A549 (cell line): ENCODE data around the gene ZNF724. TPM values are rescaled to one million over a fixed set of nuclear protein-coding genes. Genes with fewer than 3 reads are reported as not detected.
"Not testable (repeated sequence)": the region's sequence is repeated elsewhere in the genome, so short reads cannot be mapped to it uniquely, and the experiment has no call there.

ENCODE experiments used
- ATAC-seq, 2 experiments: fragments of 200-7000 bp in 1 of 2; fragments of >200 bp in 1 of 2; cut with Nextera tagmentation in 1 of 2; cut with Tn5 transposase in 1 of 2; 3 replicates each; pipeline versions ENCODE4 v1.8.0 to v1.9.1; 2018 to 2020; ENCODE audit warnings: mild to moderate bottlenecking in 1 of 2, moderate library complexity in 1 of 2
- CTCF ChIA-PET: fragments of 300-600 bp; sonication (Branson Sonifier 250); formaldehyde crosslinking; extraction: SDS; loops from one replicate; lab custom pipeline; 2021; ENCODE audit warnings: antibody characterized with exemption, inconsistent platforms; lab: Yijun Ruan, JAX
- POLR2A ChIA-PET: fragments of 350-600 bp; formaldehyde crosslinking; extraction: SDS; loops from one replicate; lab custom pipeline; 2021; ENCODE audit warnings: antibody characterized with exemption, inconsistent platforms; lab: Yijun Ruan, JAX
- DNase-seq, 2 experiments: peaks; one replicate each; pipeline versions ENCODE4 v3.0.0 to v3.0.0-alpha.2; 2011 to 2016; ENCODE audit warnings: low read depth in 1 of 2, low spot score in 1 of 2
- FAIRE-seq: peaks from 2 replicates; lab custom pipeline; 2011; peaks lifted over from hg19 to GRCh38; lab: Jason Lieb, UNC
- H3K27ac ChIP-seq, 2 experiments: fragments of >200 bp; sonication (Bioruptor Twin); formaldehyde crosslinking; 3 replicates each; pipeline ENCODE4 v1.5.1; 2016 to 2017
- H3K4me1 ChIP-seq: fragments of >200 bp; sonication (Bioruptor Twin); formaldehyde crosslinking; 3 replicates; pipeline ENCODE4 v1.6.1; 2016
- H3K4me2 ChIP-seq: fragments of >200 bp; sonication (Bioruptor Twin); formaldehyde crosslinking; 3 replicates; pipeline ENCODE4 v1.6.1; 2016
- H3K4me3 ChIP-seq: fragments of >200 bp; sonication (Bioruptor Twin); formaldehyde crosslinking; 3 replicates; pipeline ENCODE4 v1.5.1; 2016
- H3K9me3 ChIP-seq: fragments of >200 bp; sonication (Bioruptor Twin); formaldehyde crosslinking; 3 replicates; pipeline ENCODE4 v1.6.1; 2016
- ATOH8 ChIP-seq: fragments of 250-450 bp; sonication (Bioruptor Pico); IDR thresholded peaks from 2 replicates; pipeline ENCODE4 v1.5.0; 2020; ENCODE audit warnings: low read depth, mild to moderate bottlenecking, moderate library complexity
- BCL3 ChIP-seq: fragments of >200 bp; sonication (Bioruptor Twin); formaldehyde crosslinking; IDR thresholded peaks from 3 replicates; pipeline ENCODE4 v1.6.1; 2016
- BHLHE40 ChIP-seq: IDR thresholded peaks from 2 replicates; pipeline ENCODE4 v1.6.1; 2012; ENCODE audit warnings: low read depth, low read length, inconsistent platforms
- CBX8 ChIP-seq: fragments of 200-600 bp; sonication (generic); IDR thresholded peaks from 2 replicates; pipeline ENCODE4 v1.6.1; 2016
- CEBPB ChIP-seq, 2 experiments: fragments of >200 bp in 1 of 2; sonication (Bioruptor Twin) in 1 of 2; formaldehyde crosslinking in 1 of 2; IDR thresholded peaks; 2 replicates each; pipeline ENCODE4 v1.6.1; 2012 to 2016
- E2F6 ChIP-seq: IDR thresholded peaks from 2 replicates; pipeline ENCODE4 v1.6.1; 2012; ENCODE audit warnings: low read depth, borderline replicate concordance
- ELK1 ChIP-seq: fragments of 150-350 bp; IDR thresholded peaks from 2 replicates; pipeline ENCODE4 v1.6.1; 2014; ENCODE audit warnings: low read depth, mild to moderate bottlenecking, low read length
- EP300 ChIP-seq, 2 experiments: fragments of >200 bp; sonication (Bioruptor Twin); formaldehyde crosslinking; IDR thresholded peaks; 2 replicates in 1 of 2; 3 replicates in 1 of 2; pipeline ENCODE4 v1.6.1; 2016 to 2017
- GATA3 ChIP-seq: IDR thresholded peaks from 2 replicates; pipeline ENCODE4 v1.6.1; 2012; ENCODE audit warnings: borderline replicate concordance
- HDAC2 ChIP-seq: fragments of 200-600 bp; sonication (generic); IDR thresholded peaks from 2 replicates; pipeline ENCODE4 v1.6.1; 2016
- HOXA7 ChIP-seq: fragments of 250-450 bp; sonication (Bioruptor Pico); IDR thresholded peaks from 2 replicates; pipeline ENCODE4 v1.5.0; 2020; ENCODE audit warnings: mild to moderate bottlenecking, moderate library complexity
- JUN ChIP-seq, 2 experiments: fragments of >200 bp; sonication (Bioruptor Twin); formaldehyde crosslinking; IDR thresholded peaks; 2 replicates in 1 of 2; 3 replicates in 1 of 2; pipeline ENCODE4 v1.6.1; 2016 to 2017
- KDM1A ChIP-seq: fragments of 200-600 bp; sonication (generic); IDR thresholded peaks from 2 replicates; pipeline ENCODE4 v1.6.1; 2016; ENCODE audit warnings: low read depth, mild to moderate bottlenecking
- MAFK ChIP-seq: fragments of 450-650 bp; IDR thresholded peaks from 2 replicates; pipeline ENCODE4 v1.6.1; 2014; ENCODE audit not compliant: partially characterized antibody
- MAZ ChIP-seq: fragments of 150-350 bp; IDR thresholded peaks from 2 replicates; pipeline ENCODE4 v1.6.1; 2014; ENCODE audit warnings: antibody characterized with exemption, low read depth, low read length, borderline replicate concordance
- NFE2L2 ChIP-seq: fragments of 150-350 bp; conservative IDR thresholded peaks from 2 replicates; pipeline ENCODE4 v1.6.1; 2014; ENCODE audit warnings: low read length
- PBX3 ChIP-seq: IDR thresholded peaks from 2 replicates; pipeline ENCODE4 v1.6.1; 2012
- PHF8 ChIP-seq: fragments of 200-600 bp; sonication (generic); IDR thresholded peaks from 2 replicates; pipeline ENCODE4 v1.6.1; 2016; ENCODE audit warnings: low read depth, mild to moderate bottlenecking, antibody characterized with exemption, moderate library complexity, borderline replicate concordance
- POLR2AphosphoS2 ChIP-seq: conservative IDR thresholded peaks from 2 replicates; pipeline ENCODE4 v1.6.1; 2012; ENCODE audit warnings: low read length, improper control_type of control experiment, inconsistent platforms
- RFX5 ChIP-seq: fragments of 450-650 bp; IDR thresholded peaks from 2 replicates; pipeline ENCODE4 v1.7.1; 2014; ENCODE audit warnings: antibody characterized with exemption, mild to moderate bottlenecking, moderate library complexity
- TFCP2L1 ChIP-seq: fragments of 250-450 bp; sonication (Bioruptor Pico); IDR thresholded peaks from 2 replicates; pipeline ENCODE4 v1.5.0; 2021; ENCODE audit warnings: mild to moderate bottlenecking
- USF2 ChIP-seq: fragments of 450-650 bp; IDR thresholded peaks from 2 replicates; pipeline ENCODE4 v1.6.1; 2014; ENCODE audit warnings: antibody characterized with exemption
- ZNF302 ChIP-seq: fragments of 250-450 bp; sonication (Bioruptor Pico); IDR thresholded peaks from 2 replicates; pipeline ENCODE4 v1.9.0; 2021; ENCODE audit warnings: inconsistent platforms, mild to moderate bottlenecking, moderate library complexity
- ZSCAN20 ChIP-seq: fragments of 250-450 bp; sonication (Bioruptor Pico); IDR thresholded peaks from 2 replicates; pipeline ENCODE4 v1.8.0; 2022; ENCODE audit warnings: mild to moderate bottlenecking, moderate library complexity
- WGBS: methylation state at CpG from one replicate; pipeline ENCODE4 v1.1.6; 2017; ENCODE audit errors: missing lambda C conversion rate; 5-methylcytosine and 5-hydroxymethylcytosine counted together
- polyA minus RNA-seq: library from RNA; depleted of rRNA, polyadenylated mRNA; stranded (reverse); fragments of >200 nt; gene quantifications from 2 replicates; pipeline ENCODE4 v1.2.3, GENCODE V29; 2011; rRNA and poly(A)+ RNA removed
- polyA plus RNA-seq, 4 experiments: library from polyadenylated mRNA; depleted of rRNA in 3 of 4; stranded (reverse); fragments of >200 nt; fragmentation: RNase III in 1 of 4; extraction: RNeasy Plus Mini Kit Qiagen cat#74134 plus additional on column Dnase treatment in 1 of 4; gene quantifications; 2 replicates in 3 of 4; 3 replicates in 1 of 4; pipeline ENCODE4 v1.2.3, GENCODE V29; 2011 to 2017

Gene ZNF724
- polyA plus RNA-seq (2011; rRNA removed): 1.8 and 1.9 TPM in 2 replicates
- 0.65 and 0.67 TPM in 2 replicates for polyA plus RNA-seq (2012; cell fraction: cytosol; rRNA removed)
- polyA plus RNA-seq (2012; cell fraction: nucleus; rRNA removed): 0.26 and 0.35 TPM in 2 replicates
- polyA plus RNA-seq (2017; fragmentation: RNase III; extraction: RNeasy Plus Mini Kit Qiagen cat#74134 plus additional on column Dnase treatment): 1.4 to 1.5 TPM (median 1.5 TPM) in 3 replicates
- polyA minus RNA-seq: 8.4 and 10.5 TPM in 2 replicates

- Histone ChIP-seq H3K4me3 (peak within 1 kb of the TSS; percentile 63), H3K9me3 (peaks cover 56% of the 10 kb centered on the region), H3K4me2 (peak within 1 kb of the TSS; percentile 59), H3K4me1 (no peaks in the 10 kb centered on the region), H3K27ac (peak within 1 kb of the TSS; percentile 59 to 78)
- ATAC-seq (peak; percentile 99), FAIRE-seq (no peak), DNase-seq (peak; percentile 84 to 96)
- ChIA-PET CTCF (no interaction called here), POLR2A (interaction anchor here (1.5 kb wide), 1 partner anchor 24 kb away, joined by 20 read pairs; no protein-coding TSS in a partner anchor)
- 3% methylated on average over 23 of the region's 32 CpGs for WGBS
- no peak for TF ChIP-seq BHLHE40
- TF ChIP-seq E2F6: peak; percentile 56
- no peak for TF ChIP-seq CEBPB (IDR thresholded peaks at IDR 0.05)
- TF ChIP-seq CBX8: no peak
- TF ChIP-seq JUN (IDR thresholded peaks at IDR 0.05): 0 out of 5 replicates have a peak, but pooled peaks of 1 of the 2 experiments have one; percentile 35
- TF ChIP-seq ATOH8 (CRISPR knock-in tag): no peak
- TF ChIP-seq BCL3: no peak
- no peak for TF ChIP-seq GATA3
- peak; percentile 93 for TF ChIP-seq PBX3
Observed at GRCh38 chr19:23249911-23250649, at the start of gene ZNF724. Gene ZNF724, minus strand, starts transcription at chr19:23250394. Its CDS starts 152 bp downstream, at chr19:23250242.

- FAIRE-seq: no peak
- Histone ChIP-seq H3K4me1 (no peaks in the 10 kb centered on the region), H3K27ac (no peak overlapping the region)
- 29% methylated on average over 4 of the region's 4 CpGs for WGBS
- TF ChIP-seq KDM1A: no peak
- TF ChIP-seq ZNF302: no peak
- no peak for TF ChIP-seq USF2
- no peak for TF ChIP-seq HOXA7 (CRISPR knock-in tag)
- no peak for TF ChIP-seq NFE2L2
- no peak for TF ChIP-seq MAZ
- TF ChIP-seq CBX8: no peak
- TF ChIP-seq POLR2AphosphoS2: no peak
- TF ChIP-seq MAFK: no peak
- TF ChIP-seq HDAC2: no peak
- TF ChIP-seq PHF8: no peak
- no peak for TF ChIP-seq TFCP2L1
- no peak for TF ChIP-seq ELK1
- TF ChIP-seq ZSCAN20 (CRISPR knock-in tag): no peak
- no peak for TF ChIP-seq RFX5
- TF ChIP-seq EP300 (IDR thresholded peaks at IDR 0.05): no peak
- TF ChIP-seq, all 56 proteins: peak for 0
- Histone ChIP-seq H3K4me3 (no peak overlapping the region), H3K4me2 (no peak overlapping the region), H3K9me3 (peaks cover 22% of the 10 kb centered on the region; the same call in 2 of the 3 replicates)
- CTCF ChIA-PET: interaction anchor here (0.5 kb wide), 1 partner anchor 355 kb away, joined by 3 read pairs; no protein-coding TSS in a partner anchor
- no peak for DNase-seq
- POLR2A ChIA-PET: no interaction called here
- ATAC-seq: no peak
Observed at GRCh38 chr19:23294141-23294540, 43.9 kb upstream of the ZNF724 start.

GRCh38 chr19:23289966-23290365 lies 39.8 kb upstream of the ZNF724 start:
- 71% methylated on average over 21 of the region's 26 CpGs for WGBS
- H3K4me3 ChIP-seq, DNase-seq, POLR2A ChIA-PET, H3K4me2 ChIP-seq, CTCF ChIA-PET, H3K4me1 ChIP-seq, ATAC-seq, H3K27ac ChIP-seq, FAIRE-seq: not testable (repeated sequence)
- H3K9me3 ChIP-seq: peaks cover 25% of the 10 kb centered on the region
